ENCODE measurements around the gene DIO3.

DNA sequence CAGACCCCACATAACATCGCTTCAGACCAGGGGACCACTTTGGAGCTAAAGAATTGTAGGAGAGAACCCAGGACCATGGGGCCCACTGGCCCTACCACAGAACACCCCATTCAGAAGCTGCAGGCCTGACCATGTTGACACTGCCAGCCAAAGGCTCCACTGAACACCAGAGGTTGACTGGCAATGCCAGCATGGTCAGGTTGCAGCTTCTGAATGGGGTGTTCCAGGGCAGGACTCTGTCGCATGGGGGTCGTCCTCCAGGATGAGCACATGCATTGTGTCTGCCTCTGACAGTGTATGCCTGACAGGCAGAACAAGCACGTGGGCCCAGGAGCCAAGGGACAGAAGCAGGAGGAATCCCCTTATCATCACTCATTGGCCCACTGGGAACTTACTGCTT lies 34.1 kb downstream of the DIO3 start:
- TF ChIP-seq, protein P1, sequence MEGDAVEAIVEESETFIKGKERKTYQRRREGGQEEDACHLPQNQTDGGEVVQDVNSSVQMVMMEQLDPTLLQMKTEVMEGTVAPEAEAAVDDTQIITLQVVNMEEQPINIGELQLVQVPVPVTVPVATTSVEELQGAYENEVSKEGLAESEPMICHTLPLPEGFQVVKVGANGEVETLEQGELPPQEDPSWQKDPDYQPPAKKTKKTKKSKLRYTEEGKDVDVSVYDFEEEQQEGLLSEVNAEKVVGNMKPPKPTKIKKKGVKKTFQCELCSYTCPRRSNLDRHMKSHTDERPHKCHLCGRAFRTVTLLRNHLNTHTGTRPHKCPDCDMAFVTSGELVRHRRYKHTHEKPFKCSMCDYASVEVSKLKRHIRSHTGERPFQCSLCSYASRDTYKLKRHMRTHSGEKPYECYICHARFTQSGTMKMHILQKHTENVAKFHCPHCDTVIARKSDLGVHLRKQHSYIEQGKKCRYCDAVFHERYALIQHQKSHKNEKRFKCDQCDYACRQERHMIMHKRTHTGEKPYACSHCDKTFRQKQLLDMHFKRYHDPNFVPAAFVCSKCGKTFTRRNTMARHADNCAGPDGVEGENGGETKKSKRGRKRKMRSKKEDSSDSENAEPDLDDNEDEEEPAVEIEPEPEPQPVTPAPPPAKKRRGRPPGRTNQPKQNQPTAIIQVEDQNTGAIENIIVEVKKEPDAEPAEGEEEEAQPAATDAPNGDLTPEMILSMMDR (IDR thresholded peaks at IDR 0.05; ENCODE audit: insufficient read depth, low read length), result no peak
- TF ChIP-seq SPI1 (IDR thresholded peaks at IDR 0.05; ENCODE audit: borderline replicate concordance, low read depth) (no peak), GABPA (IDR thresholded peaks at IDR 0.05; ENCODE audit: low read depth) (no peak), POLR2AphosphoS5 (IDR thresholded peaks at IDR 0.05; ENCODE audit: low read depth) (no peak)
